HG03521 (cell line): ENCODE data around the gene PCDHA7.
"Not testable (repeated sequence)": the region's sequence is repeated elsewhere in the genome, so short reads cannot be mapped to it uniquely, and the experiment has no call there.

Experiments
- ATAC-seq: cut with Tn5 transposase; IDR thresholded peaks from one replicate; pipeline ENCODE4 v1.9.1; 2021; ENCODE audit warnings: mild to moderate bottlenecking, moderate library complexity; ENCODE audit not compliant: unreplicated experiment

Gene PCDHA7

GRCh38 chr5:140833993-140834392 is at the start of gene PCDHA7:
Gene PCDHA7, plus strand, starts transcription at chr5:140834269. Its CDS starts 115 bp downstream, at chr5:140834384.
- no peak for ATAC-seq

- no peak for ATAC-seq
Observed at GRCh38 chr5:140785905-140786686, 48.0 kb upstream of the PCDHA7 start, which contains the start of gene PCDHA1. Gene PCDHA1, plus strand, starts transcription at chr5:140786140.

- not testable (repeated sequence) for ATAC-seq
Observed at GRCh38 chr5:140787422-140787821, 46.6 kb upstream of the PCDHA7 start.

- ATAC-seq, result not testable (repeated sequence)
Observed at GRCh38 chr5:140787849-140788504, 46.1 kb upstream of the PCDHA7 start.

GRCh38 chr5:140791089-140791488 is 43.0 kb upstream of the PCDHA7 start:
- ATAC-seq, result no peak

- ATAC-seq, result no peak
Observed at GRCh38 chr5:140794595-140795258, 39.3 kb upstream of the PCDHA7 start, which contains the start of gene PCDHA2. Gene PCDHA2, plus strand, starts transcription at chr5:140794852.

- no peak for ATAC-seq
Observed at GRCh38 chr5:140795259-140795641, 38.8 kb upstream of the PCDHA7 start.

GRCh38 chr5:140796072-140796717 is 37.9 kb upstream of the PCDHA7 start:
- not testable (repeated sequence) for ATAC-seq

- ATAC-seq, result no peak
Observed at GRCh38 chr5:140796718-140797095, 37.4 kb upstream of the PCDHA7 start.

- ATAC-seq, result no peak
Observed at GRCh38 chr5:140800816-140801493, 33.1 kb upstream of the PCDHA7 start, which contains the start of gene PCDHA3. Gene PCDHA3, plus strand, starts transcription at chr5:140801057.

GRCh38 chr5:140801494-140801841 is 32.6 kb upstream of the PCDHA7 start:
- ATAC-seq, result no peak

GRCh38 chr5:140802381-140802780 is 31.7 kb upstream of the PCDHA7 start:
- ATAC-seq, result not testable (repeated sequence)

GRCh38 chr5:140802781-140803271 is 31.2 kb upstream of the PCDHA7 start:
- ATAC-seq, result no peak

- no peak for ATAC-seq
Observed at GRCh38 chr5:140806834-140807775, 27.0 kb upstream of the PCDHA7 start, which contains the start of gene PCDHA4. Gene PCDHA4, plus strand, starts transcription at chr5:140807068.

- not testable (repeated sequence) for ATAC-seq
Observed at GRCh38 chr5:140808241-140808888, 25.7 kb upstream of the PCDHA7 start.

GRCh38 chr5:140808889-140809291 is 25.2 kb upstream of the PCDHA7 start:
- no peak for ATAC-seq

GRCh38 chr5:140821375-140822280 is 12.4 kb upstream of the PCDHA7 start, which contains the start of gene PCDHA5:
Gene PCDHA5, plus strand, starts transcription at chr5:140821613.
- ATAC-seq, result no peak

GRCh38 chr5:140822281-140822629 is 11.8 kb upstream of the PCDHA7 start:
- no peak for ATAC-seq
